GM12892 (cell line): ENCODE results near the gene ZNF582.

Experiments
- POLR2A ChIP-seq: IDR thresholded peaks from 2 replicates; pipeline ENCODE4 v1.6.1; 2011; ENCODE audit warnings: low read depth, low read length, control low read depth
- POLR2AphosphoS5 ChIP-seq: IDR thresholded peaks from 2 replicates; pipeline ENCODE4 v1.6.1; 2011; ENCODE audit warnings: low read depth, low read length, control low read depth
- TAF1 ChIP-seq: IDR thresholded peaks from 2 replicates; pipeline ENCODE4 v1.6.1; 2011; ENCODE audit warnings: low read depth, mild to moderate bottlenecking, control low read depth, low read length, borderline replicate concordance

DNA sequence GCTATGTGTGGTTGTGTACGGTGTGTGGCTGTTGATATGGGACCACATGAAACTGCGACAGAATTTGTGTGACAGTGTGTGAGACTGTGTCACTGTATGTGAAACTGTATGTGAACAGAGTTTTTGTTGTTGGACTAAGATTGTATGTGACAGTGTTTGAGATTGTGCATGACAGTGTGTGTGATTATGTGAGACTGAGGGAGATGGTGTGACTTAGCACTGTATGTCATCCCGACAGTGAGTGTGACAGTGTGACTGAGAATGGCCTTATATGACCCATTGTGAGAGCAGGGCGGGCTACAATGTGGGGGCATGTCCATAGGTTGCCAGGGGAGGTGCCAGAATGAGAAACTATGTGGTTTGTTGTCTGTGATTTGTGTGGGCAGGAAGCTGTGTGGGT is 11.7 kb upstream of the ZNF582 start:
- no peak for TF ChIP-seq POLR2A
- TF ChIP-seq POLR2AphosphoS5 = no peak
- no peak for TF ChIP-seq TAF1
